GM18520 (cell line): ENCODE data around the gene GPC1.

Experiments used
- ATAC-seq: cut with Tn5 transposase; IDR thresholded peaks from one replicate; pipeline ENCODE4 v1.9.1; 2021; ENCODE audit not compliant: unreplicated experiment

The GPC1 gene

DNA sequence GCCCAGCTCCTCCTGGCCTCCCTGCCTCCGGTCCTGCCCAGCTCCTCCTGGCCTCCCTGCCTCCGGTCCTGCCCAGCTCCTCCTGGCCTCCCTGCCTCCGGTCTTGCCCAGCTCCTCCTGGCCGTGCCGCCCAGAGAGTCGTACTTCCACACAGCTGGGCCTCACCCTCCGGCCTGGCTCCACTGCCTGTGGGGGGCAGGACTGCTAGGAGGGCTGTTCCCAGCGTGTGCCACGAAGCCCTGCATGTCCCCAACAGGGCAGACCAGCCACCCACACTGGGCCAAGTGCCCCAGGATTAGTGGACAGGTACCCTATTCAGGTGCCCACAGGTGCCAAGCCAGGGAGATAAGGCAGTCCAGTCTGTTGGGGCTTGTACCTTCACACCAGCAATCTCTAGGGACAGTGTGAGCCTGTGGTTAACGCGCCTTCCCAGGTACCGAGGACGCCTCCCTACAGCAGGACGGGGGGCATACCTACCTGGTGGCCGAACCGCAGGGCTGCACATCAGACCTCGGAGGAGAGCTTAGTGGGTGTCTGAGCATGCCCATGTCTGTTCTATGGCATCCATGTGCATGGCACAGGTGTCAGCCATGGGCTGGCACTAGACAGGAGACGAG, 5.3 kb downstream of the GPC1 start:
- ATAC-seq = no peak

DNA sequence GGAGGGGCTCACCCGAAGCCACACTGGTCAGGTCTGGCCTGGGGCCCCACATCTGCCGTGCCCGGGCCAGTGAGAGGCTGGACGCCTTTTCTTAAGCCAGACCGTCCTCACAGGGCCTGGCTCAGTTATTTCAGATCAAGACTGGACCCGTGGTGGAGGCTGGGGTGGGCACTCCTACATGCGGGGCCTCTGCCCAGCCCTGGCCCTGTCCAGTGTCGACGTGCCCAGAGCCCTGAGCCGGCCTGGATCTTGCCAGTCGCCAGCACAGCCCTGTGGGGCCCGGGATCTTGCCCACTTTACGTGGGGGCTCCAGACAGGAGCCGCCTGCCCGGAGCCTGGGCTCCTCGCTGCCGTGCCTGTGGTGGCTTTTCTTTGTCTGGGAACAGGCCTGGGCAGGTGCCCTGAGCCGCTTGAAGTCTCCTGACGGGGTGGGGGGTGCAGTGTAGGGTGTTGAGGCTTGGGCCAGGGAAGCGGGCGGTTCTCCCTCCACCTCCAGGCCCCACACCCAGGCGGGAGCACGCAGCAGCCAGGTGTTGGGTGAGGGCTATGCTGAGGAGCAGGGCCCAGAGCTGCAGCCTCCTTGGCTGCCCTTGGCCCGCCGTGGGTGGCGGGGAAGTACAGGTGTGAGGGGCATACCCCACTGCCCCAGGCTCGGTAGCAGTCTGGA, 6.0 kb downstream of the GPC1 start:
- ATAC-seq = no peak

DNA sequence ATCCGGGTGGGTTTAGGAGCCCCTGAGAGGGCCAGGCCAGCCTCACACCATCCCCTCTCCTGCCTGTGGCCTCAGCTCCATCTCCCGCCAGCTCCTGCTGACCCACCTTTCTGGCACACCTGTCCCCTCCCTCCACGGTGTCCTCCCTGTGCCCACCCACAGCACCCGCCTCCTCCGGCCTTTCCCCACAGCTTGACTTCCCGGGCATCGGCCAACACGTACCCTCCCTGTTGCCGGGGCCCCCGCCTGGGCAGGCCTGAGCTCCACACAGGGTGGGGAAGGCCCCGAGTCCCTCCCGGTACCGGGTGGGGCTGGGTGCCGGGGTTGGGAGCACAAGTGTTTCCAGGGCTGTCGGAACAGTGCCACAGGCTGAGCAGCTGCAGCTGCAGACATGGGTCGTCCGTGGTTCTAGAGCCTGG, 6.5 kb downstream of the GPC1 start:
- no peak for ATAC-seq

GRCh38 chr2:240442891-240443715, 7.6 kb downstream of the GPC1 start:
- no peak for ATAC-seq

DNA sequence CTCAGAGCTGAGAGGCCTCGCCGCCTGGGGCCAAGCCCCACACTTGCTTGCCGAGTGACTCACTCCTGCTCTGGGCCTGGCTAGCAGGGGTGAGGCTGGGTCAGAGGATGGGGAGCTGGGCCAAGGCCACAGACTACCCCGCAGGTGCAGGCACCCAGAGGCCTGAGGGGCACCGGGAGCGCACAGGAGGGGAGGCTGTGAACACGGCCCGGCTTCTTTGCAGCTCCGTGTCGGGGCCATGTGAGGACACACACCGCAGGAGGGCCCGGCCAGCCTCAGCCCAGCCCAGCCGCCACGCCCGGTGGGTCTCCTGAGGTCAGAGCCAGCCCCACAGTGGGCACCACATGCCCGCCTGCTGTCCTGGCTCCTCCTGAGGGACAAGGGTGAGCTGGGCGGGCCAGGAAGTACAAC, 8.4 kb downstream of the GPC1 start:
- no peak for ATAC-seq

GRCh38 chr2:240444464-240444863, 9.0 kb downstream of the GPC1 start:
- ATAC-seq = no peak

GRCh38 chr2:240445961-240446663, 10.6 kb downstream of the GPC1 start:
- ATAC-seq = no peak

DNA sequence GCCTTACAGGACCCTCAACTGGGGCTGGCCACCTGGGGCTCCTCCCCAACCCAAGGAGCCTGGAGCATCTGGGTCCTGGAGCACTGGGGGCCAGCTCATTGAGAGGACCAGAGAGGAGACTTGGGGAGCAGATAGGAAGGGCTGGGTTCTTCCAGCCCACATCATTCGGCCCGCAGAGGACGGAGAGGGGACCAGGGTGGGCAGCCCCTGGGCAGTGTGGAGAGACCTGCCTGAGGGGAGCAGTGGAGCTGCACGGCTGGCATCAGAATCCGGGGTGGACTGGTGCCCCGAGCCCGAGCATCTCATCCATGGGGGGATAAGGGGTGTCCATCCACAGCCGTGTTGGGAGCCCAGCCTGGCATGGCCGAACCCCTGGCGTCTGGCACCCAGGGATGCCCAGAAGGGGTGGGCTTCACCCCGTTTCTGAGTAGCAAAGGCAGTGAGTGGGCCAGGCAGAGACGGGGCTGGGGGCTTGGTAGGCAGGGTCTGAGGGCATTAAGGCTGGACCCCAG, 11.3 kb downstream of the GPC1 start:
- ATAC-seq = no peak

GRCh38 chr2:240447331-240447730, 11.9 kb downstream of the GPC1 start:
- ATAC-seq = no peak

DNA sequence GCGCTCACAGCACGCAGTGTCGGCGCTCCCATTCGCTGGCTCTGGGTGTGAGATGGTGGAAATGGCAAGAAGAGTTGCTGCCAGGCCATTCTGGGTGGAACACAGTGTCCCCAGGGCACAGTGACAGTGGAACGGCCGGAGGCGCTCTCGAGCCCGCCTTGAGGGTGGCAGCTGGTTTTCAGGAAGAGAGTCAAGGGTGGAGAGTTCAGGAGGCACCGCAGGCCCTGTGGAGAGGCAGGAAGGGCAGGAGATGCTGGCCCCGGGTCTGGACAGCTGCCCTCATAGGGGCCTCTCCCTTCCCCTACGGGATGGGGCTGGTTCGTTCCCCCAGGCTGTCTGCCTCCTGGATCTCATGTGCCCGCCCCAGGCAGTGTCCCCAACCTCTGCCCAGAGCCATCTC, 12.5 kb downstream of the GPC1 start:
- no peak for ATAC-seq

- no peak for ATAC-seq
Measured at GRCh38 chr2:240448387-240449274, 13.2 kb downstream of the GPC1 start.

- ATAC-seq = no peak
Measured at GRCh38 chr2:240449764-240450531, 14.5 kb downstream of the GPC1 start.

DNA sequence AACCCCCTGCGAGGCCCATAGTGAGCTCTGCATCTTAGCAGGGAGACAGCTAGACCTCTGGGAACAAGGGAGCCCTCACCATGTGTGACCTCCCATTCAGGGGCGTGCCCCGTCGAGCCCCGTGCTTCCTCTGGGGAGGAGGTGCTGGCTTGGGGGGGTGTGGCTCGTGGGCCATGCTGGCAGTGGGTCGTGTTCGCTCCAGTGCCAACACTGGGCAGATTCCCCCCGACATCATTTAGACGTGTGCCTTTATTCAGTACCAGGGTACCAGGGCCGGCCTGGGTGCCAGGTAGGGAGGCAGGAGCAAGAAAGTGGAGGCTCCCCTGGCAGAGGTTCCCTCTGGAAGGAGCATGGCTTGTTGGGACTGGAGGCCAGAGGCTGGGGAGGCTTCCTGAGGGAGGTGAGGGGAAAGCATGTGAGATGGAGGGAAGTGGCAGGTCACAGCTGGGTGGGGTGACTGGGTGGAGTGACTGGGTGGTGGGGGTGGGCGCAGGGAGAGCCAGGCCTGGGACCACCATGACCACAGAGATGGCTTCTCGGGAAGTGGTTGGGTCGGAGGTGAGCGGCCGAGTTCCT, 15.2 kb downstream of the GPC1 start:
- no peak for ATAC-seq

DNA sequence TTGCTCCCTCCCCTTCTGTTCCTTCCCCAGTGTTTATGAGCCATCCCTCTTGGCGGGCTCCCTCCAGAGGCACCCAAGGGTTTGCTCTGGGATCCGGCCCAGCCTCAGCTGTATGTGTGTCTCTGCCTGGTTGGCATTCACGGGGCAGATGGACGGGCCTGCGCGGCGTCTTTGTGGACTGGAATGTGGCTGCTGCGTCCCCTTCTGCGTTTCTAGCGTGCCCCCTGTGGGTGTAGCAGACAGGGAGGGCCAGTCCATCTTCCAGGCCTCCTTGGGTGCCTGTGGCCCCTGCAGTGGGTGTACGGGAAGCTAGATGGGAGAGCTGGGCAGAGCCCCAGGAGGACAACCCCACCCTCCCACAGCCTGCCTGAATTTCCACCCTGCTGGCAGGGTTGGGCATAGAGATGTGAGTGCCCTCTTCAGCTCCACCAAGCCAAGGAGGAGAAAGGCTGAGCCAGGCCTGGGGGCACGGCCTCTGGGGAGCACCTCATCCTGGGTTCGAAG, 15.7 kb downstream of the GPC1 start:
- no peak for ATAC-seq

- no peak for ATAC-seq
Measured at GRCh38 chr2:240451791-240452461, 16.5 kb downstream of the GPC1 start.

GRCh38 chr2:240452462-240453256, 17.2 kb downstream of the GPC1 start:
- ATAC-seq = no peak

GRCh38 chr2:240453461-240454105, 18.1 kb downstream of the GPC1 start:
- ATAC-seq = no peak
